G401.6 (cell line): ENCODE results near the gene CYREN.
"Not testable (repeated sequence)": the region's sequence is repeated elsewhere in the genome, so short reads cannot be mapped to it uniquely, and the experiment has no call there.

ENCODE experiments used
- FAIRE-seq: peaks from 2 replicates; lab custom pipeline; 2012; peaks lifted over from hg19 to GRCh38; lab: Jason Lieb, UNC

The CYREN gene

GRCh38 chr7:135170274-135170997 is at the start of gene CYREN:
CYREN (minus strand) TSS chr7:135170707; CDS start chr7:135168922, 1,785 bp downstream.
- FAIRE-seq, result no peak

- no peak for FAIRE-seq
Measured at GRCh38 chr7:135217645-135218509, 47.4 kb upstream of the CYREN start.

- no peak for FAIRE-seq
Measured at GRCh38 chr7:135215698-135216097, 45.2 kb upstream of the CYREN start.

- FAIRE-seq, result no peak
Measured at GRCh38 chr7:135215180-135215579, 44.7 kb upstream of the CYREN start.

GRCh38 chr7:135213831-135214230 is 43.3 kb upstream of the CYREN start:
- FAIRE-seq, result no peak

- FAIRE-seq, result not testable (repeated sequence)
Measured at GRCh38 chr7:135211946-135212685, 41.6 kb upstream of the CYREN start.

- no peak for FAIRE-seq
Measured at GRCh38 chr7:135211179-135211945, 40.9 kb upstream of the CYREN start, which contains the start of gene WDR91. WDR91 (minus strand) TSS chr7:135211526; CDS start chr7:135211502, 24 bp downstream.

GRCh38 chr7:135210888-135211178 is 40.3 kb upstream of the CYREN start:
- no peak for FAIRE-seq

- FAIRE-seq, result no peak
Measured at GRCh38 chr7:135209225-135209834, 38.8 kb upstream of the CYREN start.

GRCh38 chr7:135208102-135208793 is 37.7 kb upstream of the CYREN start:
- no peak for FAIRE-seq

GRCh38 chr7:135207406-135208101 is 37.0 kb upstream of the CYREN start:
- FAIRE-seq, result no peak

GRCh38 chr7:135206941-135207391 is 36.5 kb upstream of the CYREN start:
- no peak for FAIRE-seq

GRCh38 chr7:135205850-135206249 is 35.3 kb upstream of the CYREN start:
- FAIRE-seq, result no peak

GRCh38 chr7:135204876-135205275 is 34.4 kb upstream of the CYREN start:
- no peak for FAIRE-seq

- FAIRE-seq, result no peak
Measured at GRCh38 chr7:135204341-135204749, 33.8 kb upstream of the CYREN start.

GRCh38 chr7:135201350-135201749 is 30.8 kb upstream of the CYREN start:
- FAIRE-seq, result no peak

- FAIRE-seq, result no peak
Measured at GRCh38 chr7:135200821-135201331, 30.4 kb upstream of the CYREN start.

GRCh38 chr7:135199439-135199838 is 28.9 kb upstream of the CYREN start:
- FAIRE-seq, result no peak

GRCh38 chr7:135197906-135198655 is 27.6 kb upstream of the CYREN start:
- no peak for FAIRE-seq
